NCI-H1105 (cell line): ENCODE results near the gene MCTP1.
"Not testable (repeated sequence)": the region's sequence is repeated elsewhere in the genome, so short reads cannot be mapped to it uniquely, and the experiment has no call there.

Experiments used
- DNase-seq: peaks from one replicate; lab custom pipeline; 2025; lab: John Stamatoyannopoulos, UW

Gene MCTP1

DNA sequence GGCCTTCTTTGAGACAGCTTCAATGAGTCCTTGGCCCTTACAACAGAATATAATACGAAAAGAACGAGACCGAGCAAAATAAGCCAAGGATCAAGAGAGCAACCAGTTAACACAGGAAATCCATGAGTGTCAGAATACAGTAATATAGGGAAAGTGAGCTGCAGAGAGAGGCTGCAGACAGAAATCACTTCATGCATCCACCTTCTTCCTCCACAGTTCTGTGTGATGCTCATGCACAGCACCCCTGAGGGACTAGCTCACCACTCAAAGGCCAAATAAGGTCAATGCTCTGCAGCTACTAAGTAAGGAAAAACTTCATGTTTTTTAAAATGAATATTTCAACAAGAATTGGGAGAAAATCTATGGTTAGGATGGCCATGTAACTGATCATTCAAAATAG is 257.1 kb downstream of the MCTP1 start:
- DNase-seq: no peak

DNA sequence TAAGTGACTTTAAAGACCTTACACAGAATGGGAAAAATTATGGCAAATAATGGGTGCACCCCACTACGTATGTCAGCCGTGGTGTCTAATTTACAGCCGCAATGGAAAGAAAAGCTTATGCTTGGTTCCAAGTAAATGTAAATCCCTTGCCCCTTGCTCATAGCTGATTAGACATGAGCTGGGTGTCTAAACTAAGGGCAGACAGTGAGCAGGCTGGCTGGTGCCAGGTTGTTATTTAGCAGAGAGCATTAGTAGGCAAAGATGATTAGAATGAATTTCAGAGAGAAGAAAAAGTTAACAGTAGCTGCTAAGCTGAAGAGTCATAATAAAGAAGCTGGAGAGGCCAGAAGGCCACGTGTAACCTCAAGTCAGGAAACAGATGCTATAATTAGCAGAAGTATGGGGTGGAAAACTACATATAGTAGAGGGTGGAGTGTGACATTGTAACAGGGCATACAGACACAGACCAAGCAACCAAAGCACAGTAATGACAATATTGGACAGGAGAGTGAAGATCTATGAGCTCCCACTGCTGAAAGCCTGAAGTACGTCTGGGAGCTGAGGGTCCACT is 257.7 kb downstream of the MCTP1 start:
- no peak for DNase-seq

DNA sequence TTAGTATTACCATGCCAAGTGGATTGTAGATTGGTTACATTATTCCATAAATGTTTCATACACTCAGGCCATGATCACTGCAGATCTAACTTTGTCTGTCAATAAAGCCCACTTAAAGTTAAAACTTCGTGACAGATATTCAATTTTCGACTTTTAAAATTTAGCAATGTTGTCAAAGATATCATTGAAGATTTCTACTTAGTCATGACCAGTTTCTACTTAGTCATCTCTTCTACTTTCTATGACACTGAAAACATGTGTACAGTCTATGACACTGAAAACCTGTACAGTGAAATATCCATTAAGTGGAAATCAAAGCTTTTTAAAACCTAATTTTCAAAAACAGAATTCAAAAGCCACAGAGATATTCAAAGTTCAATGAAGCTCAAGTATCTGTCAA is 258.2 kb downstream of the MCTP1 start:
- DNase-seq: no peak

DNA sequence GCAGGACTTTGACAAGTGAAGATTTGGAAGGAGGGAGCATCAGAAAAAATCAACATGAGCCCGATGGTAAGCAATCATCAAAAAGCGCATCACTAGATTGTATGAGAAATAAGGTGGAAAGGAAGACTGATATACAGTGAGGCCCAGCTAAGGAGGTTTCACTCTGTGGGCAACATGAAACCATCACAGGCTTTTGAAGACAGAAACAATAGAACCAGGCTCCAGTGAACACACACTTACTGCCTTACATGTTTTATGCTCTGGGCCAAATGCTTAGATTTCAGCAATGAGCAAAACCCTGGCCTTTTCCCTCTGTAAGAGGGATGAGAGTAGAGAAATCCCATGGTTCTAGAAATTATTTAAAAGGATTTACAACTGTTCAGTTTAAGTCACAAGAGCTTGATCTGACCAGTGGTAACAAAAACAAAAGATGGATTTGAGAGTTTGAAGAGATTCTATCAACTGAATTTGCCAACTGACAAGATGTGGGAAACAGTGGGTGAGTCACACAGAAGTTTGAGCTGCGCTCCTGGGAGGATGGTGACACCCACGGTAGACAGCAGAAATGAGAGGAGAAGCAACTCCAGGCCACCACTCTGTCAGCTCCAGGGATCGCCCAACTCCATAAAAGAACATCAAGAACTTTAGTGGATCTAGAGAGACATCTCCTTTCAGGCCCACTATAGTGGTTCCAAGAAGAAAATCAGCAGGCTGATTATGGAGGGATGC is 261.8 kb downstream of the MCTP1 start:
- no peak for DNase-seq

DNA sequence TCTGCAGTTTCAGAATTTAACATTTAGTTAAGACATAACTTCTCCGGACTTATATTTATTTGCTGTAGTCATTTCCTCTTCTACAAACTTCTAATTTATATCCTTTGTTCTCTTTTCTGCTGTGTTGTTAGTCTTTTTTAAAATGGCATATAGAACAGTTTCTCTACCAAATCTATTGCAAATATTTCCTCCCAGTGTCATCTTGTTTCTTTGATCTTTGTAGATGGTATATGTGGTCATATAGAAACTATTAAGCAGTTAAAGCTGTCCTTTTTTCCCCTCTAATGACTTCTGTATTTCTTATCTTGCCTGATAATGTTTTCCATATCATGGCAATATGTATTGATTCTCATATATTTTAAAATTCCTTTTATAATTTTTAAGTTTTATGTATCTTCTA is 264.5 kb downstream of the MCTP1 start:
- DNase-seq: no peak

DNA sequence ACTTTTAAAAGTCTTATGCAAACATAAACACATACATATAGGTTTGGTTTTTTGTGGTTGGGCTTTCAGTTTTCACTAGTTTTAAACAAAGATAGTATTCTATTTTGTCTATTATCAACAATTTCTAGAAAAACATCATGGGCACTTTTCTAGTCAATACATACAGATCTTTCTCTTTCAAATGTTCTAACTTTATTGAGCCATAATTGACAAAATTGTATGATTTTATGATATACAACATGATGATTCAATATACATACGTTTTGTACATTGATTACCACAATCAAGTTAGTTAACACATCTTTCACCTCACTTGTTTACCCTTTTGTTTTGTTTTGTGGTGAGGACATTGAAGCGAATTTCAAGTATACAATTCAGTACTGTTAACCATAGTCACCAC is 265.9 kb downstream of the MCTP1 start:
- no peak for DNase-seq

DNA sequence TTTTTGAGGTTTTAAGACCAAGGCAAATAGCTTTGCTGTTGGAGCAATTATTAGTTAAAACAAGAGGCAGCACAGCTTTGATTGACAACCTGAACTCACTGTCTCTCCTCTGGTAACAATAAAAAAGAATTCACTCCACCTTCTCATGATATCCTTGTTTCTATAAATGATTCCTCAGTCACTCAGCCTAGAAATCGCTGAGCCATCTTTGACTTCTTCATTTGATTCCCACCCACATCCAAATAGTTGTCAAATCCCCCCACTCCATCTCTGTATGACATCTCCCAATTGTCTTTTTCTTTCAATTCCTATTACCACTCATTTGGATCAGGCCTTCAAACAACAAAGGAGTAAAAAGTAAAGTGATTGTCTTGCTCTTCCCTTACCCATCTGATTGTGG is 266.4 kb downstream of the MCTP1 start:
- DNase-seq: no peak

DNA sequence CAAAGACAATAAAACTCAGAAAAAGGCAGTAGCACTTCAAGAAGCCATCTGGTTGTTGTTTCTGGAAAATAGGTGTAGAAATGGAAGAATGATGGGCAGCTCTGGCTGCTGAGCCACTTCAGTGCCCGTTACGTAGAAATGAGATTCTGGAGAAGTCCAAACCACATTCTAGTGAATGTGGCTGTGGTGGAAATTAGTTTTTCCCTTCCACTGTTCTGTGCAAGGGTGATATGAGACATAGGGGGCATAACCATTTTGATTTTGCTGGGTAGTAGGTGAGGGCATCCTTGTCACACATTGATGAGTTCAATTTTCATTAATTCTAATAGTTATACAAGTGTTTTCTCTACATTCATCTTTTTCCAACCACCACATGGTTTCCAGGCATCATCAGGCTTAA is 275.1 kb downstream of the MCTP1 start:
- no peak for DNase-seq

DNA sequence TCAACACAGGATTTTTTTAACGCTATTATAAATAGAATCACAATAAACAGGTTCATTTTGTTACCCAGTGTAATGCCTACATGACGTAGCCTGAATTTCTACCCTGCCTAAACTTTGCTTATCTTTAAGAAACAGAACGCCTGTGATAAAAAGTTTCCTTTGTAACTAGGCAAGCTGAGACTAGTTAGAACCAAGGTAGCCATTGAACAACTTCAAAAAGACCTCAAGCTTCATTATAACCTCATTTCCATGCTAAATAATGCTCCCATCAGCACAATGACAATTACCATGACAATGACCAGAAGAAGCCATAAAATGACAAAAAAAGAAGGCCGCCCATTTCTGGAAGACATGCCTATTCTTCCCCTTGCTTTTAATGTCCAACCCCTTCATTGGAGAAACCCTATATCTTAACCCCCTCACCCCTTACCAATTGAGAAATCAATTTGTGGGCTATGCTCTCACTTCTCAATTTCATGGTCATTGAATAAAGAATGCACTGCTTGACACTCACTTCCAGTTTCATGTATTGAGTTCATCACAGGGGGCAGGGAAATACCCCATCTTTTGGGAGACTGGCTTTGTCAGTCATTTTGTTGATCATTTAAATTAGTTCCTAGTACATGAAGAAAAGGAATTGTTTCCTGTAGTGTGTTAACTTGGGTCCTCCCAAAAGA is 276.8 kb downstream of the MCTP1 start:
- DNase-seq: no peak

DNA sequence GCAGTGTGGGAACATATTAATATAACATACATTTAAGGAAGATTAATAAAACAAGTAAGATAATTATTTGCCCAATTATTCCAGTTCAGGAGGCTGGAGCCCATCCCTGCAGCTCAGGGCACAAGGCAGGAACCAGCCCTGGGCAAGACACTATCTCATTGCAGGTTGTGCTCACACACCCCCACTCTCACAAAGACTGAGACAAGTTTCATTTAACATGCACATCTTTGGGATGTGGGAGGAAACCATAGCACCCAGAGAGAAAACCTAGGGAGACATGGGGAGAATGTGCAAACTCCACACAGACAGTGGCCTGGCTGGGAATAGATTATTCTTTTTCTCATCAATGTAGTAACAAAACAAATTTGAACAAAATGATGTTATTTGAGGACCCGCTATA is 279.1 kb downstream of the MCTP1 start:
- DNase-seq: no peak

DNA sequence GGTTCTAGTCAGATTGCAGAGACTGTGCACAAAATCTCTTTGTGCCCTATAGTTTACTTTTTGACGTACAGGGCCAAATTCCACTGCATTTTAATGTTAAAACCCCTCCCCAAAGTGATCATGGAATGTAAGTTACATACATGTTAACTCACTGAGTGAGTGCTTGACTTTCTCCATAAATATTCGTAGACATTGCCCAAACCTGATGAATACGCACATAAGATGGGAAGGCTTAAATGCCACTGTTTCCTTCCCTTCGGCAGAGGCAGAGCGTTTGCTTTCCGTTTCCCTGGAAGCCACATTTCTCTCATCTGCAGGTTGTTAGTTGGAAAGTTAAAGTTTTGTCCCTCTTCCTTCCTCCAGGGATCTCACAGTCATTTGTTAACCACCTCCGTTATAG is 286.2 kb downstream of the MCTP1 start:
- no peak for DNase-seq

DNA sequence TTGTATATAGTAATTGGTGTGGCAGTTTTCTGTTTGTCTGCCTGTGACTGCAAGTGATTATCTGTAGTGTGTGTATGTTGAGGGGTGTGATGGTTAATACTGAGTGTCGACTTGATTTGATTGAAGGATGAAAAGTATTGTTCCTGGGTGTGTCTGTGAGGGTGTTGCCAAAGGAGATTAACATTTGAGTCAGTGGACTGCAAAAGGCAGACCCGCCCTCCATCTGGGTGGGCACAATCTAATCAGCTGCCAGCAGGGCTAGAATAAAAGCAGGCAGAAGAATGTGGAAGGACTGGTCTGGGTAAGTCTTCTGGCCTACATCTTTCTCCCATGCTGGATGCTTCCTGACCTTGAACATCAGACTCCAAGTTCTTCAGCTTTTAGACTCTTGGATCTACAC is 290.4 kb downstream of the MCTP1 start:
- not testable (repeated sequence) for DNase-seq

DNA sequence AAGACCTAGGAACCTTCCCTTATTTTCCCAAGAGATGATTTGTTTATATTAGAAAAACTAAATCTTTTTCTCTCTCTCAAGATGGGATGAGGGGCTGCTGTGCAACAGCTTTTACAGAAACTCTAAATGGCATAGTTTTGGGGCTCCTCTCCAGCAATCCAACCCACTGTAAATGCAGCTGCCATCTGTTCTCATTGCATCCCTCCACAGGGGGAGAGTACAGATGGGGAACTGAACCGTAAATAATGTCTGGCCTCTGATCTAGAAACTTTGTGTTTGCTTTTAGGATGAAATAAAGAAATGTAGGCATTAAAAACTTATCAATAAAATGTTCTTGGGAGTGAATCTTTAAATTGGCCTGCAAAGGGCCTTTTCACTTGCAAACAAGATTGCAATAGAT is 291.4 kb downstream of the MCTP1 start:
- DNase-seq: no peak

DNA sequence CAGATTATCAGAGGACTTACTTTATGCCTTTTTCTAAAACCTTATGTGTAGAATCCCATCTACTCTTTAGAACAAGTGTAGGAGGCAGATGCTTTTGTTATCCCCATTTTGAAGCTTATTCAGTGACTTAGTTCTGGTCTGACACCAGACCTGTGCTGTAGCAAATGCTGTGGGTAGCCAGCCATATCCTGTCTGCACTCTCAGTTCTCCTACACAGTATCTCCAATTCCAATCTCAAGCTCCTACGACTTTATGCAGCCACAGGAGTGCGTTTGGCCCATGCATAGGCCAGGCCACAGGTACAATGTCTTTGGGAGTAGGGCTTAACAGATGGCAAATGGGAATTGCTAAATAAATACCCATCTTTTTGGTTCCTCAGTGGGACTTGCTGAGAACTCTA is 292.6 kb downstream of the MCTP1 start:
- DNase-seq: no peak

DNA sequence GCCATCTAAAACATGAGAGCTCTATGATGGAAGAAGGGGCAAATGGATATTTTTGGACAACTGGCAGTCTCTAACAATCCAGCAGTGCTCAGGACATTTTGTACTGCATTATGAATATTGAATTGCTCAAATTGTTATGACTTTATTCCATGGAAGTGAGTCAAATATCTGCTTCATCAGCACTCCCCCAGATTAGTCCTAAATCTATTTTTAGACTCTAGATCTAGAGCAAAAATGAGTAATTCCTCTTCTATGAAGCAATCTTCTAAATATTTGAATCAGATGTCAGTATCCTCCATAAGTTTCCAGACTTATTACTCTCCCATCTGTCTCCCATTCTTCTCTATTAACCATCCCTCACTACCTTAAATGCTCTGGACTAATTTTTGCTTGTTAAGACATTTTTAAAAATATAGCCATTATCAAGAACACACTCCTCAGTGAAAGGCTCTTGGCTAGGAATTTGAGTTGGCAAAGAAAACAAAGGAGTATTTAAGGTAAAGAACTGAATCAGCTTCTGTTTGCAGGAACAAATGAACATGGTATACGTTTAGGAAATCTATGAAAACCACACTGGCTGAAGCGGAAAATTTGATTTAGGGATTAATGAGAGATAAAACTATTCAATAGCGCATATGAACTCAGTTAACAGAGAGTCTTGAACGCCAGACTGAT is 300.9 kb downstream of the MCTP1 start:
- DNase-seq: no peak

DNA sequence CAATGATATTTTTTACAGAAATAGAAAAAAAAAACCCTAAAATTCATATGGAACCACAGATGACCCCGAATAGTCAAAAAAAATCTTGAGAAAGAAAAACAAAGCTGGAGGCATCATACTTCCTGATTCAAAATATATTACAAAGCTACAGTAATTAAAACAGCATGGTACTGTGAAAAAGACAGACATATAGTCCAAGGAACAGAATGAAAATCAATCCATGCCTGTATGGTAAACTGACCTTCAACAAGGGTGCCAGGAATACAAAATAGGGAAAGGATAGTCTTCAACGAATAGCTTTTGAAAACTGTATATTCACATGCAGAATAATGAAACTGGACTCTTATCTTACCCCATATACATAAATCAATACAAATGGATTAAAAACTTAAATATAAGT is 307.5 kb downstream of the MCTP1 start:
- no peak for DNase-seq

DNA sequence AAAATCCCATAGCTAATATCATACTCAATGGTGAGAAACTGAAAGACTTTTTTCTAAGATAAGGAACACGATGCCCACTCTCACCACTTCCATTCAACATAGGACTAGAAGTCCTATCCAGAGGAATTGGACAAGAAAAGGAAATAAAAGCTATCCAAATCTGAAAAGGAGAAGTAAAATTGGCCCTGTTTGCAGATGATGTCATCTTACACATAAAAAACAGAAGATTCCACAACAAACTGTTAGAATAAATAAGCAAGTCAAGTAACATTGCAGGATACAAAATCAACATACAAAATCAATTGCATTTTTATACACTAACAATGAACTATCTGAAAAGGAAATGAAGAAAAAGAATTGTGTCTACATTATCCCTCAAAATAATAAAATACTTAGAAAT is 308.0 kb downstream of the MCTP1 start:
- no peak for DNase-seq

DNA sequence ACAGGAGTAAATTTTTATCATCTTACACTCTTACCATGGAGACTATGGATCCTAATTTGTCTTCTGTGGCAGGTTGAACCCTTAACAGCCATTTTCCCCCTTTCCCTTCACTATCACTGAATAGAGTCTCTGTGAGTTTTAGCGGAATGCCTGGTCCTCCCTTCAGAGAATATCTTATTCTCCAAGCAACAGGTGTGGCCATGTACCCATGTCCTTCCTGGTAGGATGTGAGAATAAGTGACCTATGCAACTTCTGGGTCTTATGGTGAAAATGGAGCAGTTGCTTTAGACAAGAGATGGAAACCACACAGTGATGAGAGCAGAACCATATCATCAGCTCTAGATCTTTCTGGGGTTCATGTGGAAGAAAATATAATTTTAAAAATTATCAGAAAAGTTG is 312.6 kb downstream of the MCTP1 start:
- no peak for DNase-seq

DNA sequence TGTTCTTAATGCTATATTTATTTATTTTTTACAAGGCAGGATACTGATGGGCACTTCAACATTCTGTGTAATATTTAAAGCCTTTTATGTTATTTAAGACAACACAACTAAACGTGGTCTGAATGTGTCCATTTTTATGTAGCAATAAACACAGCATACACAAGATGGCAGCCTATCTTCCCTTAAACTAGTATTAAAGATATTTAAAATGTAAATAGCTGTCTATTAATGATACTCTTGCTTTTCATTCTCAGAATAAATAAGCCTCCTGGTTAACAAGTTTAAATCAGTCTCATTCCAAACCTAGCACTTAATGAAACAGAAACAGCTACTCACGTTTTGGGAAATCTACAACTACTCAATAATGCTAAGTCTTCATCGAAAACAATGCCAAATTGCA is 315.7 kb downstream of the MCTP1 start:
- no peak for DNase-seq

DNA sequence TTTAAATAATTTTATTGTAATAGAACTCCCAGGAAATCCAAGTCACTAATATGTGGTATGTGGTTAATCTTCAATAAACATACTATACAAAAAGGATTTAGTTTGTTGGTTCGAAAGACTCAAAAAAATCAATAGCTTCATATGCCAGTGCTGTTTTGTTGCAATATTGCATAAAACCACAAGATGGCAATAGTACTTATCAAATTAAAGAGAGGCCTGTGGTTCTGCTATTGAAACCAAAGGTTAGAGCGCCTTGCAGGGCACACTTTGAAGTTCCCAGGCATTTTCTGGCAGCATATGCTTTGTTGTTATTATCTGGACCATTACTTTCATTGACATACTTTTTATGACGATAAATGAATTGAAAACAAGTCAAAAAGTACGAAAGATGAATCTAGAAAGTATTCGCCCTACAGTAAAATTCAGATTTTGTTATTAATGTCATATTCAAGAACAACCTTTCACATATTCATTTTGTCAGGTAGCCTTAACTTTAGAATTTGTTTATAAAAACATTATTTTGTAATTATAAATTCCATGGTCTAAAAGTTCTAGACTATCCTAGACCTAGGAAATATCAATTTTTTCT is 316.3 kb downstream of the MCTP1 start:
- DNase-seq: peak; percentile 16

DNA sequence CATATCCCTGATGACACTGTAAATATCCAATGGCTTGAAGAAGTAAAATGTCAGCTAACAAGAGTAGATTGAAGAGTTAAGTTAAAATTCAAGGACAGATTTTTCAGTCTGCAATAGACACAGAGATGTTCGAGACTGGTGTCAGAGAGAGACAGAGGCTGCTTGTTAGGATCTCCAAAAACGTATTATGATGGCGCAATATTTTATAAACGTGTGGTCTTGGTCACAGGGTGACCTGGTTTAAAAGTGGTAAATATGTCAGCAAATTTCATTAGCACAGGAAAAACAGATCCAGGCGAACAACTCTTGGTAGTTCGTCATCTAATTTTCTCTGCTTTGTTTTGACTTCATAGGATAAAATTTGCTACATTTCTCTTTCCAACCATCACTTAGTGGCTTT is 317.4 kb downstream of the MCTP1 start:
- DNase-seq: no peak

DNA sequence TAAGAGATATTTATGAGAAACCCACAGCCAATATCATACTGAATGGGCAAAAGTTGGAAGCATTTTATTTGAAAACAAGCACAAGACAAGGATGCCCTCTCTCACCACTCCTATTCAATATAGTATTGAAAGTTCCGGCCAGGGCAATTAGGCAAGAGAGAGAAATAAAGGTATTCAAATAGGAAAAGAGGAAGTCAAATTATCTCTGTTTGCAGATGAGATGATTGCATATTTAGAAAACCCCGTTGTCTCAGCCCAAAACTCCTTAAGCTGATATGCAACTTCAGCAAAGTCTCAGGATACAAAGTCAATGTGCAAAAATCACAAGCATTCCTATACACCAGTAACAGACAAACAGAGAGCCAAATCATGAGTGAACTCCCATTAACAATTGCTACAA is 325.6 kb downstream of the MCTP1 start:
- not testable (repeated sequence) for DNase-seq

DNA sequence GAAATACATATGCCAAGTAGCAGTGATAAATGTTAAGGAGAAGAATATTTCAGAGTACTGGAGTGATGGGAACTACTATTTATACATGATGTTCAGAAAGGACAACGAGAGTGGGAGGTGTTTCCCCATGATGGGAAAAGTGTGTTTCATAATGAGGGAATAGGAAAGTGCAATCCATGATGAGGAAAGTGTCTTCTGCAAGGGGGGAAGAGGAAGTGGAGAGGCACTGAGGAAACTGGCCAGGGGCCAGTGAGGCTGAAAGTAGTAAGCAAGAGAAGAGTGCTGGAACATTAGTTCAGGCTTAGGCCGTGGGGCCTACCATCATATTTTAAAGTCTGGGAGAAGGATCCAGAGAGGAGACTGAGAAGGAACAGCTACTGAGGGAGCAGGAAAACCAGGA is 339.2 kb downstream of the MCTP1 start:
- no peak for DNase-seq
